Globus pallidus (tissue), 1 donor: Measurements from ENCODE around the gene FGF19.

ENCODE experiments used
- DNase-seq: peaks from one replicate; pipeline ENCODE4 v3.0.0-alpha.2; 2015; ENCODE audit warnings: low spot score

Gene FGF19

GRCh38 chr11:69654660-69655478 is 49.0 kb downstream of the FGF19 start:
- DNase-seq, result no peak

- no peak for DNase-seq
Measured at GRCh38 chr11:69654001-69654659, 49.7 kb downstream of the FGF19 start.

DNA sequence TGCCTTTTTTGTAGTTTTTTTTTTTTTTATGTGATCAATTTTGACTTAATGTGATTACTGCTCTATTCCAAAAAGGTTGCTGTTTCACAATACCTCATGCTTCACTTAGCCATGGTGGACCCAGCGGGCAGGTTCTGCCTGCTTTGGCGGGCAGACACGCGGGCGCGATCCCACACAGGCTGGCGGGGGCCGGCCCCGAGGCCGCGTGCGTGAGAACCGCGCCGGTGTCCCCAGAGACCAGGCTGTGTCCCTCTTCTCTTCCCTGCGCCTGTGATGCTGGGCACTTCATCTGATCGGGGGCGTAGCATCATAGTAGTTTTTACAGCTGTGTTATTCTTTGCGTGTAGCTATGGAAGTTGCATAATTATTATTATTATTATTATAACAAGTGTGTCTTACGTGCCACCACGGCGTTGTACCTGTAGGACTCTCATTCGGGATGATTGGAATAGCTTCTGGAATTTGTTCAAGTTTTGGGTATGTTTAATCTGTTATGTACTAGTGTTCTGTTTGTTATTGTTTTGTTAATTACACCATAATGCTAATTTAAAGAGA is 50.3 kb downstream of the FGF19 start:
- DNase-seq, result no peak

- no peak for DNase-seq
Measured at GRCh38 chr11:69652999-69653398, 50.8 kb downstream of the FGF19 start.

DNA sequence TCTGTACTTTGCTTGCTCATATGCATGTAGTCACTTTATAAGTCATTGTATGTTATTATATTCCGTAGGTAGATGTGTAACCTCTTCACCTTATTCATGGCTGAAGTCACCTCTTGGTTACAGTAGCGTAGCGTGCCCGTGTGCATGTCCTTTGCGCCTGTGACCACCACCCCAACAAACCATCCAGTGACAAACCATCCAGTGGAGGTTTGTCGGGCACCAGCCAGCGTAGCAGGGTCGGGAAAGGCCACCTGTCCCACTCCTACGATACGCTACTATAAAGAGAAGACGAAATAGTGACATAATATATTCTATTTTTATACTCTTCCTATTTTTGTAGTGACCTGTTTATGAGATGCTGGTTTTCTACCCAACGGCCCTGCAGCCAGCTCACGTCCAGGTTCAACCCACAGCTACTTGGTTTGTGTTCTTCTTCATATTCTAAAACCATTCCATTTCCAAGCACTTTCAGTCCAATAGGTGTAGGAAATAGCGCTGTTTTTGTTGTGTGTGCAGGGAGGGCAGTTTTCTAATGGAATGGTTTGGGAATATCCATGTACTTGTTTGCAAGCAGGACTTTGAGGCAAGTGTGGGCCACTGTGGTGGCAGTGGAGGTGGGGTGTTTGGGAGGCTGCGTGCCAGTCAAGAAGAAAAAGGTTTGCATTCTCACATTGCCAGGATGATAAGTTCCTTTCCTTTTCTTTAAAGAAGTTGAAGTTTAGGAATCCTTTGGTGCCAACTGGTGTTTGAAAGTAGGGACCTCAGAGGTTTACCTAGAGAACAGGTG is 51.8 kb downstream of the FGF19 start:
- DNase-seq, result no peak

DNA sequence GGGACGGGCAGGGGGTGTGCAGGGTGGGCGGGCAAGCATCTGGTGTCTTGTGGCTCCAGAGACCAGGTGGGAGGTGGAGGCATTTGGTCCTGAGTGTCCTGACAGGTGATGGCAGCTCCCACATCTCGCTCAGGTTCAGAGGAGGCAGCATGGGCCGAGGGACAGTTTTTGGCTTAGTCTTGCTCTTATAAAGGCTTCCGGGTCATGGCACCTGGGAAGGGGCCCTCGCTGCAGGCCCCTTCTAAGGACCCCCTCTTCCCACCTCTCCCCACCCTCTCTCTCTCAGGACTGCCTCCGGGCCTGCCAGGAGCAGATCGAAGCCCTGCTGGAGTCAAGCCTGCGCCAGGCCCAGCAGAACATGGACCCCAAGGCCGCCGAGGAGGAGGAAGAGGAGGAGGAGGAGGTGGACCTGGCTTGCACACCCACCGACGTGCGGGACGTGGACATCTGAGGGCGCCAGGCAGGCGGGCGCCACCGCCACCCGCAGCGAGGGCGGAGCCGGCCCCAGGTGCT is 52.9 kb downstream of the FGF19 start:
- no peak for DNase-seq

GRCh38 chr11:69650081-69650831 is 53.6 kb downstream of the FGF19 start:
- no peak for DNase-seq

GRCh38 chr11:69649576-69649900 is 54.3 kb downstream of the FGF19 start:
- DNase-seq, result no peak

GRCh38 chr11:69648679-69649575 is 54.9 kb downstream of the FGF19 start:
- no peak for DNase-seq
